Activated naive CD4-positive, alpha-beta T cell treated with anti-CD3 and anti-CD28 coated beads for 36 hours (primary cell): Measurements from ENCODE around the gene UBE2J1. TPM values are rescaled to one million over a fixed set of nuclear protein-coding genes. Genes with fewer than 3 reads are reported as not detected.
"Not testable (repeated sequence)": the region's sequence is repeated elsewhere in the genome, so short reads cannot be mapped to it uniquely, and the experiment has no call there.

Source experiments
- CTCF ChIA-PET: fragments of 350-600 bp; sonication (Branson Sonifier 250); formaldehyde crosslinking; loops from one replicate; lab custom pipeline; 2021; ENCODE audit warnings: antibody characterized with exemption; lab: Charles Lee
- DNase-seq: peaks from one replicate; pipeline ENCODE4 v3.0.0-alpha.2; 2020
- H3K27ac Mint-ChIP-seq: one replicate; pipeline ENCODE4 v1.8.0; 2021; ENCODE audit warnings: mild to moderate bottlenecking, mixed read lengths
- H3K27me3 Mint-ChIP-seq: one replicate; pipeline ENCODE4 v1.8.0; 2021; ENCODE audit warnings: low read depth, mixed read lengths
- H3K36me3 Mint-ChIP-seq: one replicate; pipeline ENCODE4 v1.8.0; 2021; ENCODE audit warnings: low read depth, mixed read lengths
- H3K4me1 Mint-ChIP-seq: one replicate; pipeline ENCODE4 v1.8.0; 2021; ENCODE audit warnings: low read depth, mixed read lengths
- H3K4me3 Mint-ChIP-seq: one replicate; pipeline ENCODE4 v1.8.0; 2021; ENCODE audit warnings: mild to moderate bottlenecking, moderate library complexity, mixed read lengths
- H3K9me3 Mint-ChIP-seq: one replicate; pipeline ENCODE4 v1.8.0; 2021; ENCODE audit warnings: mixed read lengths
- intact Hi-C: fragments of 100-400 bp; cut with micrococcal nuclease; formaldehyde crosslinking; loops from one replicate; pipeline ENCODE4 v1.15.1; 2023
- total RNA-seq, 2 experiments: library from RNA; stranded (reverse); gene quantifications; one replicate each; pipeline ENCODE4 v1.2.3, GENCODE V29; 2021

Gene UBE2J1
- 10 to 100 TPM; 10.8 to 10.9 TPM for total RNA-seq

GRCh38 chr6:89352278-89353117, at the start of gene UBE2J1:
TSS of gene UBE2J1 (minus strand) at chr6:89352722. CDS start at chr6:89352569, 153 bp downstream.
- peak; percentile 71 for DNase-seq
- peaks cover 1% of the 10 kb centered on the region for H3K9me3 Mint-ChIP-seq
- H3K4me3 Mint-ChIP-seq, result peak within 1 kb of the TSS; percentile 90
- H3K4me1 Mint-ChIP-seq, result peaks cover 66% of the 10 kb centered on the region
- H3K27ac Mint-ChIP-seq, result peak within 1 kb of the TSS; percentile 84
- intact Hi-C loops, result loop anchor here (1.0 to 10.0 kb wide), 9 partner anchors 8 to 1234 kb away; partner anchors contain the start of genes MAP3K7 and PNRC1
- peaks cover 2% of the 10 kb centered on the region for H3K36me3 Mint-ChIP-seq
- CTCF ChIA-PET, result interaction anchor here (0.6 to 5.6 kb wide), 7 partner anchors 8 to 370 kb away, joined by 3 to 42 read pairs (median 3); no protein-coding TSS in a partner anchor
- no peaks in the 10 kb centered on the region for H3K27me3 Mint-ChIP-seq

DNA sequence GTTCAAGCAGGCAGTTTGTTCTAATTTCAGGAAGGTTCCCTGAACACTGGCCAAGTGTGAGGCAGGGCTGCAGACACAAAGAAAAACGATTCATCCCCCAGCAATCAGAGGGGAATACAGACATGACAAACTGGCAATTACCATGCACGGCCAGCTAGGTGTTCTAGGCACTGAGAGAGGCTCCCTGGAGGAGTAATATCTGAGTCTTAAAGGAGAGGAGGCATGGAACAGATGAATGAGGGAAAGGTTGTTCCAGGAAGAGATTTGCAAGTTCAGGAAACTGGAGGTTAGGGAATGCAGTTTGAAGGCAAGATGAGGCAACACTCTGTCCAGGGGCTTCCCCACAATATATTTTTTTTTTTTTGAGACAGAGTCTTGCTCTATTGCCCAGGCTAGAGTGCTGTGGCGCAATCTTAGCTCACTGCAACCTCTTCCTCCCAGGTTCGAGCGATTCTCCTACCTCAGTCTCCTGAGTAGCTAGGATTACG, 48.4 kb upstream of the UBE2J1 start:
- H3K27me3 Mint-ChIP-seq, result no peaks in the 10 kb centered on the region
- H3K36me3 Mint-ChIP-seq, result peaks cover 2% of the 10 kb centered on the region
- no peak for DNase-seq
- no peaks in the 10 kb centered on the region for H3K9me3 Mint-ChIP-seq
- CTCF ChIA-PET, result interaction anchor here (1.4 kb wide), 1 partner anchor 29 kb away, joined by 4 read pairs; no protein-coding TSS in a partner anchor
- H3K27ac Mint-ChIP-seq, result no peak overlapping the region
- H3K4me1 Mint-ChIP-seq, result no peaks in the 10 kb centered on the region
- intact Hi-C loops, result no loop called here
- no peak overlapping the region for H3K4me3 Mint-ChIP-seq

DNA sequence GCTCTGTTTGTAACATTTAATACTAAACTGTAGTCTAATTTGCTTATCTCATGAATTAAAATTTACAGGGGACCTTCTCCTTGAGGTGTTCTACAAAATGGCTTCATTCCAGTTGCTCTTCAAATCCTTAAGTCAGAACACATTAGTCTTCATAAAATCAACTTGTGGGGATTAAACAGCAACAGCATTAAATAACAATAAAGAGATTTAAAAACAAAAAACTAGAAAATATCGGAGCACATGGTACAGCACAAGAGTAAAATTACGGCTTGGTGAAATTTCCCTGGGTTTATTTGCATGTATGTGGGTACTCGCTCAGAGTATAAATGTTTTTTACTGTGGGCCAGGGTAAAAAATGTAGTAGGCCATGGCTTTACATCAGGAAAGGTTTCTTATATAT, 47.5 kb upstream of the UBE2J1 start:
- H3K27me3 Mint-ChIP-seq, result no peaks in the 10 kb centered on the region

GRCh38 chr6:89398762-89399525, 46.4 kb upstream of the UBE2J1 start:
- CTCF ChIA-PET, result interaction anchor here (1.1 kb wide), 1 partner anchor 27 kb away, joined by 3 read pairs; no protein-coding TSS in a partner anchor
- H3K4me1 Mint-ChIP-seq, result no peaks in the 10 kb centered on the region
- H3K9me3 Mint-ChIP-seq, result peaks cover under 1% of the 10 kb centered on the region
- no peak overlapping the region for H3K27ac Mint-ChIP-seq
- H3K27me3 Mint-ChIP-seq, result no peaks in the 10 kb centered on the region
- H3K4me3 Mint-ChIP-seq, result no peak overlapping the region
- H3K36me3 Mint-ChIP-seq, result no peaks in the 10 kb centered on the region
- no peak for DNase-seq
- intact Hi-C loops, result no loop called here

More for the DNA sequence above, 47.5 kb upstream of the UBE2J1 start:
- Mint-ChIP-seq H3K27ac (no peak overlapping the region), H3K36me3 (no peaks in the 10 kb centered on the region), H3K4me3 (no peak overlapping the region), H3K4me1 (no peaks in the 10 kb centered on the region), H3K9me3 (no peaks in the 10 kb centered on the region)
- no peak for DNase-seq
- CTCF ChIA-PET, result interaction anchor here (0.6 kb wide), 1 partner anchor 28 kb away, joined by 4 read pairs; no protein-coding TSS in a partner anchor
- intact Hi-C loops, result no loop called here

DNA sequence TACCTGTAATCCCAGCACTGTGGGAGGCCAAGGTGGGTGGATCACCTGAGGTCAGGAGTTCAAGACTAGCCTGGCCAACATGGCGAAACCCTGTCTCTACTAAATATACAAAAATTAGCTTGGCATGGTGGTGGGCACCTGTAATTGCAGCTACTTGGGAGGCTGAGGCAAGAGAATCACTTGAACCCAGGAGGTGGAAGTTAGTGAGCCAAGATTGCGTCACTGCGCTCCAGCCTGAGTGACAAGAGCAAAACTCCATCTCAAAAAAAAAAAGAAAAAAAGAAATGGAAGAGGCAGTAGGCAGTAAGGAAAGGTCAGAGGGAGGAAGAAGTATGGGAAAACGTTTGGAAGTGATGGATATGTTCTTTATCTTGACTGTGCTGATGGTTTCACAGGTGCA, 45.4 kb upstream of the UBE2J1 start:
- H3K9me3 Mint-ChIP-seq, H3K4me1 Mint-ChIP-seq, H3K27ac Mint-ChIP-seq, H3K36me3 Mint-ChIP-seq, intact Hi-C loops, H3K27me3 Mint-ChIP-seq, H3K4me3 Mint-ChIP-seq, DNase-seq: not testable (repeated sequence)
- CTCF ChIA-PET, result interaction anchor here (0.7 to 1.1 kb wide), 2 partner anchors 26 to 215 kb away, joined by 3 read pairs; no protein-coding TSS in a partner anchor

DNA sequence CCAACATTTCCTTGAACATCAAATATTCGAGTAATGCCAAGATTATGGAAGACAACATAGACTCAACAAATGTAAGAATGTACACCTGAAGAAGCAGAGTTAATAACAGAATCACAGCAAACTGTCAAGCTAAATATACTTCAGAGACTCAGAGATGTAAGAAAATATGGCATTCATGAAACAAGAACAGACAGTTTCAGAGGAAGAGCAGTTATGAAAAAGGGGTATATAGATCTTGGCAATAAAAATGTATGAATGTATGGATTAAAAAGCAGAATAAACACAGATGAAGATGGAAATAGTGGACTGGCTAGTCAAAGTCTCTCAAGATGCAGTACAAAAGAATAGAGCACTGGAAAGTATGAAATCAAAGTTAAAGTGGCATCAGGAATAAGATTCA, 41.1 kb upstream of the UBE2J1 start:
- no peaks in the 10 kb centered on the region for H3K4me1 Mint-ChIP-seq
- H3K4me3 Mint-ChIP-seq, result no peak overlapping the region
- intact Hi-C loops, result no loop called here
- peaks cover 8% of the 10 kb centered on the region for H3K9me3 Mint-ChIP-seq
- peaks cover 7% of the 10 kb centered on the region for H3K36me3 Mint-ChIP-seq
- no peaks in the 10 kb centered on the region for H3K27me3 Mint-ChIP-seq
- CTCF ChIA-PET, result interaction anchor here (0.7 to 1.6 kb wide), 2 partner anchors 18 to 22 kb away, joined by 4 read pairs; no protein-coding TSS in a partner anchor
- H3K27ac Mint-ChIP-seq, result no peak overlapping the region
- no peak for DNase-seq

DNA sequence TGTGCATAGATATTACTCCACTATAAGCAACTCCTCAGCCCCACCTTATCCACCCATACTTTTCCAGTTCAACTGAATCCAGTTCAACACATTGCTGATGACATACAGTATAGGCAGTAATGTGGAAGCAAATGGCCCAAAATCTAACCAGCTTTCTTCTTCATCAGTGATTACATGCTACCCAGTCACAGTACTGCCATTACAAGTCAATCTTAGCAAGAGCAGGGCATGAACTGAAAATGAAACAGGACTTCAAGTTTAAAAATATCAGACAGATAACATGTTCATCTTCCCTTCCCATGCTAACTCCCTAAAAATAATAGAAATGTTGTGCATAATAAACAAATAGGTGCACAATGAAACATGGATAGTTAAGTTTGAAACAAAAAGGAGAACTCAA, 40.3 kb upstream of the UBE2J1 start:
- H3K36me3 Mint-ChIP-seq, result peaks cover 7% of the 10 kb centered on the region
- DNase-seq, result no peak
- CTCF ChIA-PET, result interaction anchor here (1.6 kb wide), 1 partner anchor 21 kb away, joined by 4 read pairs; no protein-coding TSS in a partner anchor
- H3K27me3 Mint-ChIP-seq, result no peaks in the 10 kb centered on the region
- intact Hi-C loops, result no loop called here
- peaks cover 8% of the 10 kb centered on the region for H3K9me3 Mint-ChIP-seq
- no peaks in the 10 kb centered on the region for H3K4me1 Mint-ChIP-seq
- H3K4me3 Mint-ChIP-seq, result no peak overlapping the region
- no peak overlapping the region for H3K27ac Mint-ChIP-seq

DNA sequence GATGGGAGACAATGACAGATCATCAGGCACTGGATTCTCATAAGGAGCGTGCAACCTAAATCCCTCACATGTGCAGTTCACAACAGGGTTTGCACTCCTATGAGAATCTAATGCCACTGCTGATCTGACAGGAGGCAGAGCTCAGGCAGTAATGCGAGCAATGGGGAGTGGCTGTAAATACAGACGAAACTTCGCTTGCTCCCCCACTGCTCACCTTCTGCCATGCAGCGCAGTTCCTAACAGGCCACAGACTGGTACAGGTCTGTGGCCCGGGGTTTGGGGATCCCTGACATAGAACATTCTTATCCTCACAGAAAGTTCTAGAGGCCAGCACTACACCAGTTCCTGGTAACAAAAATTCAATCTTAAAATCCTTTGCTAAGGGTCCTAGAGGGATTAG, 36.3 kb upstream of the UBE2J1 start:
- Mint-ChIP-seq H3K4me1 (peaks cover 7% of the 10 kb centered on the region), H3K36me3 (peaks cover 14% of the 10 kb centered on the region), H3K9me3 (peaks cover 7% of the 10 kb centered on the region), H3K4me3 (no peak overlapping the region), H3K27ac (no peak overlapping the region), H3K27me3 (no peaks in the 10 kb centered on the region)
- CTCF ChIA-PET, result interaction anchor here (2.4 kb wide), 1 partner anchor 17 kb away, joined by 11 read pairs; no protein-coding TSS in a partner anchor
- DNase-seq, result no peak
- intact Hi-C loops, result no loop called here

GRCh38 chr6:89387516-89388201, 35.1 kb upstream of the UBE2J1 start:
- Mint-ChIP-seq H3K36me3 (peaks cover 8% of the 10 kb centered on the region), H3K4me3 (no peak overlapping the region), H3K4me1 (peaks cover 7% of the 10 kb centered on the region), H3K27me3 (no peaks in the 10 kb centered on the region), H3K9me3 (no peaks in the 10 kb centered on the region), H3K27ac (no peak overlapping the region)
- no peak for DNase-seq
- CTCF ChIA-PET, result interaction anchor here (1.0 to 2.4 kb wide), 2 partner anchors 9 to 16 kb away, joined by 3 to 11 read pairs; no protein-coding TSS in a partner anchor
- intact Hi-C loops, result no loop called here

GRCh38 chr6:89386917-89387491, 34.5 kb upstream of the UBE2J1 start:
- CTCF ChIA-PET, result interaction anchor here (0.7 to 2.4 kb wide), 2 partner anchors 15 to 49 kb away, joined by 3 to 11 read pairs; no protein-coding TSS in a partner anchor

DNA sequence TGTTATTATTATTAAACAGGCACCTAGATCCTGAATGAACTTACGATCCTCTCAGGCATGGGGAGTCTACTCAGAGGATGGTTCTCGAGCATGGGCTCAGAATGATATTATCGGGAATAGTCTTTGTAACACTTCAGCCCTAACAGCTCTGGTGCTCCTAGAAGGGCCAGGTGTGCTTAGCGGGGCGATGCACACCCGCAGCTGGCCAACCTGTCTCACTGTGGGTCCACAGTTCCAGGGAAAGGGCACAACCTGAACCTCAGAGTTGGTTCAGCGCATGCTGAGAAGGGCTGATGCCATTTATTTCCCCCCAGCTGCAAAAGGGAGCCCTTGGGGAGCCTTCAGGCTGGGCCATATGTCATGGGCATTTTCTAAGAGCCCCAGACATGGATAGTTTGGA, 33.3 kb upstream of the UBE2J1 start:
- H3K4me3 Mint-ChIP-seq, result no peak overlapping the region
- intact Hi-C loops, result no loop called here
- H3K27ac Mint-ChIP-seq, result no peak overlapping the region
- H3K9me3 Mint-ChIP-seq, result no peaks in the 10 kb centered on the region
- peaks cover 7% of the 10 kb centered on the region for H3K4me1 Mint-ChIP-seq
- CTCF ChIA-PET, result interaction anchor here (0.6 to 2.1 kb wide), 2 partner anchors 10 to 14 kb away, joined by 3 to 10 read pairs; no protein-coding TSS in a partner anchor
- peaks cover 8% of the 10 kb centered on the region for H3K36me3 Mint-ChIP-seq
- H3K27me3 Mint-ChIP-seq, result no peaks in the 10 kb centered on the region
- DNase-seq, result no peak

More at GRCh38 chr6:89386917-89387491, 34.5 kb upstream of the UBE2J1 start:
- no peak overlapping the region for H3K4me3 Mint-ChIP-seq
- H3K9me3 Mint-ChIP-seq, result no peaks in the 10 kb centered on the region
- intact Hi-C loops, result no loop called here
- no peak overlapping the region for H3K27ac Mint-ChIP-seq
- peaks cover 8% of the 10 kb centered on the region for H3K36me3 Mint-ChIP-seq
- H3K27me3 Mint-ChIP-seq, result no peaks in the 10 kb centered on the region
- no peak for DNase-seq
- peaks cover 7% of the 10 kb centered on the region for H3K4me1 Mint-ChIP-seq
